Heart left ventricle (tissue), 13 donors: Measurements from ENCODE around the gene CYP27C1.

Experiments
- POLR2A ChIP-seq, 2 donors: fragments of 450-650 bp; IDR thresholded peaks; one replicate each; pipeline ENCODE4 v1.6.1; 2017; ENCODE audit warnings: antibody characterized with exemption in 2 of 2, mild to moderate bottlenecking in 2 of 2, moderate library complexity in 2 of 2
- TF ChIP-seq, protein P1 (sequence below), 12 donors: fragments of 200-600 bp; sonication (generic) in 4 of 12; IDR thresholded peaks; one replicate each; pipeline versions ENCODE4 v1.5.0 to v1.8.0; 2018 to 2022; ENCODE audit warnings: antibody characterized with exemption in 12 of 12, mild to moderate bottlenecking in 5 of 12
- donor health status: ischemic (EF 13 %, LVEDD 7.1; RV severe dilation, severe dysfunction).
- donor health status: DM: no; HTN: yes; CAD: no.
- donor health status: DM: no; HTN: no; CAD: no.
- donor health status: ischemic (EF 25% LVEDD 6.9; RV normal size, moderate dysfunction).
- donor health status: ischemic (EF 25% LVEDD 5.7; RV mildly dilated, moderate dysfunction).
- donor health status: ischemic (EF 35%, LVEDD 5.7; RV mildly dilated, moderate dysfunction).
- donor health status: nonischemic (EF 11% LVEDD 7.7; RV severe dilation, severe dysfunction).
- donor health status: DM: yes; HTN: yes; CAD: no.
- donor health status: PGD.
- donor health status: ischemic (EF 29% LVEDD 5.4; RV normal size, mild dysfunction).
- donor health status: nonischemic (EF 23%, LVEDD 6.1; RV moderate dilation, normal function).

- no peak for TF ChIP-seq POLR2A (IDR thresholded peaks at IDR 0.05)
- TF ChIP-seq, protein P1, sequence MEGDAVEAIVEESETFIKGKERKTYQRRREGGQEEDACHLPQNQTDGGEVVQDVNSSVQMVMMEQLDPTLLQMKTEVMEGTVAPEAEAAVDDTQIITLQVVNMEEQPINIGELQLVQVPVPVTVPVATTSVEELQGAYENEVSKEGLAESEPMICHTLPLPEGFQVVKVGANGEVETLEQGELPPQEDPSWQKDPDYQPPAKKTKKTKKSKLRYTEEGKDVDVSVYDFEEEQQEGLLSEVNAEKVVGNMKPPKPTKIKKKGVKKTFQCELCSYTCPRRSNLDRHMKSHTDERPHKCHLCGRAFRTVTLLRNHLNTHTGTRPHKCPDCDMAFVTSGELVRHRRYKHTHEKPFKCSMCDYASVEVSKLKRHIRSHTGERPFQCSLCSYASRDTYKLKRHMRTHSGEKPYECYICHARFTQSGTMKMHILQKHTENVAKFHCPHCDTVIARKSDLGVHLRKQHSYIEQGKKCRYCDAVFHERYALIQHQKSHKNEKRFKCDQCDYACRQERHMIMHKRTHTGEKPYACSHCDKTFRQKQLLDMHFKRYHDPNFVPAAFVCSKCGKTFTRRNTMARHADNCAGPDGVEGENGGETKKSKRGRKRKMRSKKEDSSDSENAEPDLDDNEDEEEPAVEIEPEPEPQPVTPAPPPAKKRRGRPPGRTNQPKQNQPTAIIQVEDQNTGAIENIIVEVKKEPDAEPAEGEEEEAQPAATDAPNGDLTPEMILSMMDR (IDR thresholded peaks at IDR 0.05), result no peak
Observed at GRCh38 chr2:127177617-127178263, 42.4 kb downstream of the CYP27C1 start.
